OCI-LY7 (cell line): ENCODE measurements around the gene ATP6V1C2. TPM values are rescaled to one million over a fixed set of nuclear protein-coding genes. Genes with fewer than 3 reads are reported as not detected.

Experiments
- BruUV-seq: library from RNA; stranded (reverse); fragments of 400-500 nt; replicated peaks from 2 replicates; lab custom pipeline; 2021; lab: Mats Ljungman, UMichigan
- CTCF ChIA-PET: fragments of 300-600 bp; sonication (Branson Sonifier 250); formaldehyde crosslinking; loops from one replicate; lab custom pipeline; 2022; ENCODE audit warnings: antibody characterized with exemption; ENCODE audit not compliant: unreplicated experiment; lab: Charles Lee
- POLR2A ChIA-PET: fragments of 300-600 bp; sonication (Branson Sonifier 250); formaldehyde crosslinking; loops from one replicate; lab custom pipeline; 2022; ENCODE audit warnings: antibody characterized with exemption; lab: Charles Lee
- DNase-seq: peaks from one replicate; pipeline ENCODE4 v3.0.0-alpha.2; 2015; ENCODE audit warnings: low spot score
- H2AFZ ChIP-seq: fragments of 200-600 bp; sonication (generic), shearing (Covaris generic); 2 replicates; pipeline ENCODE4 v1.6.1; 2014; ENCODE audit warnings: mild to moderate bottlenecking, antibody characterized with exemption, low read length, moderate library complexity
- H3K27ac ChIP-seq: fragments of 200-600 bp; sonication (generic); 2 replicates; pipeline ENCODE4 v1.5.1; 2014; ENCODE audit warnings: mixed run types, low read depth, mild to moderate bottlenecking, moderate library complexity, low read length, inconsistent platforms; ENCODE audit not compliant: poor library complexity, severe bottlenecking
- H3K36me3 ChIP-seq: fragments of 200-600 bp; sonication (generic); 2 replicates; pipeline ENCODE4 v1.6.1; 2014; ENCODE audit warnings: mild to moderate bottlenecking, antibody characterized with exemption, low read length, moderate library complexity, mixed read lengths; ENCODE audit not compliant: insufficient read depth
- H3K4me1 ChIP-seq: fragments of 200-600 bp; sonication (generic); 2 replicates; pipeline ENCODE4 v1.5.1; 2014; ENCODE audit warnings: mild to moderate bottlenecking, low read length; ENCODE audit not compliant: insufficient read depth, poor library complexity, severe bottlenecking
- H3K4me2 ChIP-seq: fragments of 200-600 bp; sonication (generic); 2 replicates; pipeline ENCODE4 v1.6.1; 2014; ENCODE audit warnings: mild to moderate bottlenecking, low read length
- H3K4me3 ChIP-seq: fragments of 200-600 bp; sonication (generic); 2 replicates; pipeline ENCODE4 v1.5.1; 2014; ENCODE audit warnings: mild to moderate bottlenecking, low read depth, low read length; ENCODE audit not compliant: poor library complexity, severe bottlenecking
- H3K79me2 ChIP-seq: fragments of 200-600 bp; sonication (generic); 2 replicates; pipeline ENCODE4 v1.6.1; 2016; ENCODE audit warnings: low read depth, mild to moderate bottlenecking, low read length, moderate library complexity, mixed read lengths; ENCODE audit not compliant: insufficient read depth
- H3K9me2 ChIP-seq: fragments of 200-600 bp; sonication (generic); 2 replicates; pipeline ENCODE4 v1.6.1; 2016; ENCODE audit warnings: mild to moderate bottlenecking, low read length, mixed read lengths; ENCODE audit not compliant: insufficient read depth
- H3K9me3 ChIP-seq: fragments of 200-600 bp; sonication (generic); 2 replicates; pipeline ENCODE4 v1.6.1; 2014; ENCODE audit warnings: mild to moderate bottlenecking, mixed run types, low read length, mixed read lengths
- H4K20me1 ChIP-seq: fragments of 200-600 bp; sonication (generic); 2 replicates; pipeline ENCODE4 v1.6.1; 2014; ENCODE audit warnings: mild to moderate bottlenecking, antibody characterized with exemption, low read length, moderate library complexity, mixed read lengths; ENCODE audit not compliant: insufficient read depth
- EZH2phosphoT487 ChIP-seq: fragments of 200-600 bp; sonication (generic); IDR thresholded peaks from 2 replicates; pipeline ENCODE4 v1.6.1; 2018; ENCODE audit warnings: low read depth, borderline replicate concordance, mild to moderate bottlenecking, mixed run types, antibody characterized with exemption, low read length, moderate library complexity, mixed read lengths
- intact Hi-C: fragments of 100-400 bp; cut with micrococcal nuclease; formaldehyde crosslinking; loops from one replicate; pipeline ENCODE4 v1.10.0; 2022; ENCODE audit not compliant: unreplicated experiment
- total RNA-seq, 2 experiments: library from RNA; depleted of rRNA in 1 of 2; stranded (reverse); fragments of >200 nt in 1 of 2; shearing (Covaris generic) in 1 of 2; gene quantifications; 2 replicates each; pipeline ENCODE4 v1.2.3, GENCODE V29; 2014 to 2022
- TF ChIP-seq, protein P1 (sequence below): fragments of 200-600 bp; sonication (generic); conservative IDR thresholded peaks from 2 replicates; pipeline ENCODE4 v1.5.1; 2014; ENCODE audit warnings: mild to moderate bottlenecking, antibody characterized with exemption, low read length, moderate library complexity, mixed read lengths

The ATP6V1C2 gene
- total RNA-seq, 2 experiments from 2014 or later: 0.13 TPM; not detected in 1

DNA sequence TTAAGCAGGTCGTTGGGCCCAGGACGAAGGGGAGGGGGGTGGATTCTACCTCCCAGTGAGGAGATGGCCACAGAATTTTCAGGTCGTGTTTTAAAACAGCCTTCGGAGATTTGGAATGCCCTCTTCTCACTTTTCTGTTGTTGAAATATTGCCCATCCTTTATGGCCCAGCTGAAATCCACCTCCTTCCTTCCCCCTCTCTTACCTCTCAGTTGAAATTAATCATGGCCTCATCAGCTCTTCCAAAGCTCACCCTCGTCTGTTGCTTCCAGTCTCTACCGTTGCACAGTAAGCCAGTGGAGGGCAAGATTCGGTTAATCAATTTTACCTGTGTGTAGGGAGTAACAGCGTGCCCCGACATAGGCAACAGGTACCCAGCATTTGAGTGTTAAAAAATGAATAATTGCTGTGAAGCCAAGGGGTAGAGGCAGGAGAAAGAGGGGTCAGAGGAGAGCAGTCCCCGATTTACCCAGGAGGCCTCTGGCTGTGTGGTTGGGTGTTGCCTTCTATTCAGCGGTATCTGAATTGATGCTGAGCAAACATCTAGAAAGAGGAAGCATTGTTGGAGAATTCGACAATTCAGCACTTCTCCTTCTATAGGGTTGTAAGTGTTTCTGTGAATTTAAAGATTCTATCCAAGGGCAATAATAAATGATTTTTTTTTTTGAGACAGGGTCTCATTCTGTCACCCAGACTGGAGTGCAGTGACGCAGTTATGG, 99.7 kb downstream of the ATP6V1C2 start:
- Histone ChIP-seq H3K36me3 (no peaks in the 10 kb centered on the region), H3K9me3 (no peaks in the 10 kb centered on the region), H3K27ac (no peak overlapping the region), H3K9me2 (no peaks in the 10 kb centered on the region), H3K4me3 (no peak overlapping the region), H3K4me1 (no peaks in the 10 kb centered on the region), H4K20me1 (no peaks in the 10 kb centered on the region), H2AFZ (no peak overlapping the region), H3K4me2 (no peak overlapping the region), H3K79me2 (no peaks in the 10 kb centered on the region)
- BruUV-seq: no TSS peak
- no peak for DNase-seq
- POLR2A ChIA-PET: interaction anchor here (0.6 to 0.7 kb wide), 2 partner anchors 9 to 329 kb away, joined by 3 to 4 read pairs; no protein-coding TSS in a partner anchor
- CTCF ChIA-PET: no interaction called here
- intact Hi-C loops: no loop called here
- TF ChIP-seq, protein P1, sequence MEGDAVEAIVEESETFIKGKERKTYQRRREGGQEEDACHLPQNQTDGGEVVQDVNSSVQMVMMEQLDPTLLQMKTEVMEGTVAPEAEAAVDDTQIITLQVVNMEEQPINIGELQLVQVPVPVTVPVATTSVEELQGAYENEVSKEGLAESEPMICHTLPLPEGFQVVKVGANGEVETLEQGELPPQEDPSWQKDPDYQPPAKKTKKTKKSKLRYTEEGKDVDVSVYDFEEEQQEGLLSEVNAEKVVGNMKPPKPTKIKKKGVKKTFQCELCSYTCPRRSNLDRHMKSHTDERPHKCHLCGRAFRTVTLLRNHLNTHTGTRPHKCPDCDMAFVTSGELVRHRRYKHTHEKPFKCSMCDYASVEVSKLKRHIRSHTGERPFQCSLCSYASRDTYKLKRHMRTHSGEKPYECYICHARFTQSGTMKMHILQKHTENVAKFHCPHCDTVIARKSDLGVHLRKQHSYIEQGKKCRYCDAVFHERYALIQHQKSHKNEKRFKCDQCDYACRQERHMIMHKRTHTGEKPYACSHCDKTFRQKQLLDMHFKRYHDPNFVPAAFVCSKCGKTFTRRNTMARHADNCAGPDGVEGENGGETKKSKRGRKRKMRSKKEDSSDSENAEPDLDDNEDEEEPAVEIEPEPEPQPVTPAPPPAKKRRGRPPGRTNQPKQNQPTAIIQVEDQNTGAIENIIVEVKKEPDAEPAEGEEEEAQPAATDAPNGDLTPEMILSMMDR: no peak

DNA sequence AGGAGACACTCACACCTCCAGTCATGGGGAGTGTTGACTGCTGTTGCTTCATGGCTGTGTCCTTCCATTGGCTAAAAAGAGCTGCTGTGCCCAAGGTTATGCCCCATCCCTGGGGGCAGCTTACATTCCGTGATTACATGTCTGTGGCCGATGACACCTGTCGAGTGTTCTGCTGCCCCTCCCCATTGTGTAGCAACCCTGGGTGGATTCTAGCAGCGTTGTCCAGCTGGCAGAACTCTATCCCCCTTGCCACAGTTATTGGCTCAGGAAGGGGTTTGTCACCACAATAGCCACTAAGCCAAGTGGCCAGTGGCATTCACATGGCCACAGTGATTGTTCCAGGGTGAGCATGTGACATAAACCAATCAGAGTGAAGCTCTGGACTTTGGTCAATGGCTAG, 102.8 kb downstream of the ATP6V1C2 start:
- H3K27ac ChIP-seq: no peak overlapping the region
- no peak overlapping the region for H2AFZ ChIP-seq
- DNase-seq: no peak
- ChIA-PET CTCF (no interaction called here), POLR2A (interaction anchor here (1.5 kb wide), 1 partner anchor 12 kb away, joined by 7 read pairs; the partner anchor contains the start of gene PDIA6)
- no peak overlapping the region for H3K4me2 ChIP-seq
- no peaks in the 10 kb centered on the region for H3K36me3 ChIP-seq
- H3K9me3 ChIP-seq: no peaks in the 10 kb centered on the region
- intact Hi-C loops: no loop called here
- no peaks in the 10 kb centered on the region for H3K4me1 ChIP-seq
- no peaks in the 10 kb centered on the region for H3K9me2 ChIP-seq
- H3K79me2 ChIP-seq: no peaks in the 10 kb centered on the region
- no TSS peak for BruUV-seq
- no peak overlapping the region for H3K4me3 ChIP-seq
- no peaks in the 10 kb centered on the region for H4K20me1 ChIP-seq
- TF ChIP-seq, protein P1: no peak
- no peak for TF ChIP-seq EZH2phosphoT487

DNA sequence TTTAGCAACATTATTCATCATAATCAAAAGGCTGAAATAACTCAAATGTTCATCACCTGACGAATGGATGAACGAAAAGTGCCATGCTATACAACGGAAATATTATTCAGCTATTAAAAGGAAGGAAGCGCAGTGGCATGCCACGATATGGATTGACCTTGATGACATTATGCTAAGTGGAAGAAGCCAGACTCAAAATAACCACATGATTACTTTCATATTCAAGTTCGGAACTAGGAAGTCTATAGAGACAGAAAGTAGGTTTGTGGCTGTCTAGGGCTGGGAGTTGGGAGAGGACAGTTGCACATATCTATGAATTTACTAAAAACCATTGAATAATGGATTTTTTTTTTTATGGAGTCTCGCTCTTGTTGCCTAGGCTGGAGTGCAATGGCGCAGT, 104.6 kb downstream of the ATP6V1C2 start:
- H3K4me3 ChIP-seq: no peak overlapping the region
- H2AFZ ChIP-seq: no peak overlapping the region
- TF ChIP-seq, protein P1: no peak
- no peak for TF ChIP-seq EZH2phosphoT487
- H3K9me2 ChIP-seq: no peaks in the 10 kb centered on the region
- H3K4me1 ChIP-seq: no peaks in the 10 kb centered on the region
- H3K36me3 ChIP-seq: no peaks in the 10 kb centered on the region
- H3K4me2 ChIP-seq: no peak overlapping the region
- H3K27ac ChIP-seq: no peak overlapping the region
- intact Hi-C loops: no loop called here
- DNase-seq: no peak
- no peaks in the 10 kb centered on the region for H3K79me2 ChIP-seq
- no peaks in the 10 kb centered on the region for H3K9me3 ChIP-seq
- H4K20me1 ChIP-seq: no peaks in the 10 kb centered on the region
- no TSS peak for BruUV-seq
- ChIA-PET POLR2A (no interaction called here), CTCF (no interaction called here)
